A673 (cell line): Measurements from ENCODE around the gene HK1.

Source experiments
- CTCF ChIP-seq: fragments of 300-800, 200-600 bp; sonication (generic); conservative IDR thresholded peaks from 2 replicates; pipeline ENCODE4 v1.5.1; 2017; ENCODE audit warnings: low read depth, mild to moderate bottlenecking, antibody characterized with exemption, low read length, moderate library complexity, mixed read lengths
- EZH2 ChIP-seq: fragments of 200-600 bp; sonication (generic); IDR thresholded peaks from 2 replicates; pipeline ENCODE4 v1.6.1; 2017; ENCODE audit warnings: borderline replicate concordance, low read depth, mild to moderate bottlenecking, mixed read lengths, antibody characterized with exemption, low read length; ENCODE audit not compliant: poor library complexity, severe bottlenecking

- TF ChIP-seq EZH2 (no peak), CTCF (no peak)
These were observed 48.2 kb upstream of the HK1 start for GRCh38 chr10:69230128-69230527.
